ENCODE data around the gene CTNNA3. TPM values are rescaled to one million over a fixed set of nuclear protein-coding genes. Genes with fewer than 3 reads are reported as not detected.

Gene CTNNA3
- total RNA-seq, 1 donor from 2014 or later, result not detected

DNA sequence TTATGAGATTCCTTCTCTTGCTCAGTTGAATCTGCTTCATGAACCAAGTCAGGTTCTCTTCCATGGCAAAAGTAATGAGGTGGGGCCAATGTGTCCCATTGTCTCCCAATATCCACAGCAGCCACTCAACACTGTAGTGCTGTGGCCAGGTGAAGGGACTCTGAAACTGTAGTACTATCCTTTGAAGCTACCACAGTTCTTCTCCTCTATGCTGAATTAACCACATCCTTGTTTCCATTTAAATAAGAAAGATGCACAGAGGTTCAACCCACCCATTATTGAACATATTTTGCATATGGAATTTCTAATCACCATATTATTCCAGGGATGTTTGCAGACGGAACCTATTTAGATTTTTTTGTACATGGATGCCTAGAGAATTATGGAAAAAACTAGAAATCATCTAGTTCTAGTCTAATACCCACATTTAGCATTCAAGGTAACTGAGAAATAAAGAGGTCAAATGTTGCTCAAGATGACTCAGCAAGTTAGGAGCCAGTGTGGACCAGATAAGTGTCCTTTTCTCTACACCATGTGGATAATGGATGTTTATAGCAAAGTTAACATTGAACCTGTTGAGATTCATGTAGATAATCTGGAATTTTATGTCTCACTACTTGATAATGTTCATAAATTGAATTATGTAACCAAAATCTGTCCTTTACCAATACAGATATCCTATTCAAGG lies 705.7 kb downstream of the CTNNA3 start:
- ATAC-seq (ENCODE audit: low read depth) (no peak), DNase-seq (no peak)
- TF ChIP-seq, protein P1, sequence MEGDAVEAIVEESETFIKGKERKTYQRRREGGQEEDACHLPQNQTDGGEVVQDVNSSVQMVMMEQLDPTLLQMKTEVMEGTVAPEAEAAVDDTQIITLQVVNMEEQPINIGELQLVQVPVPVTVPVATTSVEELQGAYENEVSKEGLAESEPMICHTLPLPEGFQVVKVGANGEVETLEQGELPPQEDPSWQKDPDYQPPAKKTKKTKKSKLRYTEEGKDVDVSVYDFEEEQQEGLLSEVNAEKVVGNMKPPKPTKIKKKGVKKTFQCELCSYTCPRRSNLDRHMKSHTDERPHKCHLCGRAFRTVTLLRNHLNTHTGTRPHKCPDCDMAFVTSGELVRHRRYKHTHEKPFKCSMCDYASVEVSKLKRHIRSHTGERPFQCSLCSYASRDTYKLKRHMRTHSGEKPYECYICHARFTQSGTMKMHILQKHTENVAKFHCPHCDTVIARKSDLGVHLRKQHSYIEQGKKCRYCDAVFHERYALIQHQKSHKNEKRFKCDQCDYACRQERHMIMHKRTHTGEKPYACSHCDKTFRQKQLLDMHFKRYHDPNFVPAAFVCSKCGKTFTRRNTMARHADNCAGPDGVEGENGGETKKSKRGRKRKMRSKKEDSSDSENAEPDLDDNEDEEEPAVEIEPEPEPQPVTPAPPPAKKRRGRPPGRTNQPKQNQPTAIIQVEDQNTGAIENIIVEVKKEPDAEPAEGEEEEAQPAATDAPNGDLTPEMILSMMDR (IDR thresholded peaks at IDR 0.05), result no peak
- H3K27ac Mint-ChIP-seq, result no peak overlapping the region
- ChIA-PET POLR2A (no interaction called here), CTCF (no interaction called here)
- intact Hi-C loops (cut with micrococcal nuclease), result no loop called here
- H3K36me3 Mint-ChIP-seq (ENCODE audit: low read depth), result no peaks in the 10 kb centered on the region
- H3K4me1 Mint-ChIP-seq, result no peaks in the 10 kb centered on the region
- no peaks in the 10 kb centered on the region for H3K27me3 Mint-ChIP-seq
- no peak overlapping the region for H3K4me3 Mint-ChIP-seq
- H3K9me3 Mint-ChIP-seq, result no peaks in the 10 kb centered on the region

DNA sequence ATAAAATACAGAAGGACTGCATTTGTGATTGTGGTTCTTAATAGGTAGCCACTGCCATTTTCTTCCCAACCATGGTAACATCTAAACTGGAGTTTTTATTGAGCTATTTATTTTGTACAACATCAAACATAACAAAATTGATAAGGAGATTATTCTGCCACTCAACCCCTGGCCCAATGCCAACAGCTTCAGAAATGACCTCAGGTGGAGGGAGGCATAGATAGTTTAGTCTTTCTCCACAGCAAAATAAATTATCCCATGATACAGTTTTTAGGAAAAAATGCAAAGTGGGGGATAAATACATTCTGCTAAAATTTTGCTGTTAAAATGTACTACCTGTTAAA lies 712.5 kb downstream of the CTNNA3 start:
- DNase-seq, result no peak
- ChIA-PET POLR2A (no interaction called here), CTCF (no interaction called here)
- H3K36me3 Mint-ChIP-seq (ENCODE audit: low read depth), result no peaks in the 10 kb centered on the region
- H3K27me3 Mint-ChIP-seq, result no peaks in the 10 kb centered on the region
- intact Hi-C loops (cut with micrococcal nuclease), result no loop called here
- TF ChIP-seq, protein P1 (IDR thresholded peaks at IDR 0.05), result no peak
- no peaks in the 10 kb centered on the region for H3K9me3 Mint-ChIP-seq
- no peak for ATAC-seq (ENCODE audit: low read depth)
- H3K4me3 Mint-ChIP-seq, result no peak overlapping the region
- H3K4me1 Mint-ChIP-seq, result peaks cover 3% of the 10 kb centered on the region
- H3K27ac Mint-ChIP-seq, result no peak overlapping the region

DNA sequence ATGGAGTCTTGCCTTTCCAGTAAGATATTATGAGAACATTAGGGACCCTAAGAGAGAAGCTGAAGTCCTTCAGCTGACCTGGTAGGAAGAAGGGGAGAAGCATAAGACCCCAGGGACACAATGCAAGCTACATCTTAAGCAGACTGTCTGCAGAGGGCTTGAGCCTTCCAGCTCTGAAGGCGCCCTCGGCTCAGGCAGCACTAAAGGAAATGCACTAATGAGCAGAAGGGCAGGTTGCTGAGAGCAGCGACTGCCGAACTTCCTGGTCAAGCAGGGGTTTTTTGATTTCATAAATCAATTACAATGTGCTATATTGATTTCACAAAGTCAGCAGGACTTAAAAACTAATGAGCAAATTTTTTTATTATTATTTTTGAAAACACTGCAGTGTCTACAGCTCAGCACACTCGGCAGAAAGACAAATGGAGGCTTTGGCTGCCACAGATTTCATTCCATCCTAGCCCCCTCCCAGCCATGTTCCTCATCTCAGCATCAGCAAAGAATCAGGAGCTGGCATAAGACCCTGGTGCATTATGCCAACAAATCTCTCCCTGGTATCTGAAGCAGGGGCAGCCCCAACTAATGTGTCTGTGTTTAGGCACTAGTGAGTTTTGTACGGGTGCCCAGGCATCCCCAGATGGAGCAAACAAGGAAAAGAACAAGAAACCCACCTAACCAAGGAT lies 713.1 kb downstream of the CTNNA3 start:
- H3K36me3 Mint-ChIP-seq (ENCODE audit: low read depth), result no peaks in the 10 kb centered on the region
- ChIA-PET CTCF (no interaction called here), POLR2A (no interaction called here)
- DNase-seq (no peak), ATAC-seq (ENCODE audit: low read depth) (no peak)
- no peaks in the 10 kb centered on the region for H3K9me3 Mint-ChIP-seq
- intact Hi-C loops (cut with micrococcal nuclease), result no loop called here
- H3K27ac Mint-ChIP-seq, result no peak overlapping the region
- peaks cover 3% of the 10 kb centered on the region for H3K4me1 Mint-ChIP-seq
- TF ChIP-seq, protein P1 (IDR thresholded peaks at IDR 0.05), result no peak
- no peaks in the 10 kb centered on the region for H3K27me3 Mint-ChIP-seq
- no peak overlapping the region for H3K4me3 Mint-ChIP-seq

DNA sequence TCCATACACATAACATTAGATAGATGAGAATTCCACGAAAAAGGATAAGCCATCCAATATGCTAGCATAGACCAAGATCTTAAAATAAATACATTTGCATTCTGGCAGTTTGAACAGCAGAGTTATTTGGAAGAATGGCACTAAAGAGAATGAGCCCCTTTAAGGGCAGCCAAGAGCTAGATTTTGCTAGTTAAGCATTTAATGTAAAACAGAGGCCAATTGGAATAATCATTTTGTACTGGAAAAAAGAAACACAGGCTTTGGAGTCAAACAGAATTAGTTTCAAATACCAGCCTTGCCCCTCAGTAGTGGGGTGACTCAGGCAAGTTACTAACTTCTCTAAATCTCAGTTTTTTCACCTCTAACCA lies 714.0 kb downstream of the CTNNA3 start:
- ChIA-PET POLR2A (no interaction called here), CTCF (no interaction called here)
- Mint-ChIP-seq H3K4me3 (no peak overlapping the region), H3K27ac (no peak overlapping the region), H3K4me1 (peaks cover 3% of the 10 kb centered on the region), H3K27me3 (no peaks in the 10 kb centered on the region), H3K36me3 (ENCODE audit: low read depth) (no peaks in the 10 kb centered on the region), H3K9me3 (no peaks in the 10 kb centered on the region)
- TF ChIP-seq, protein P1 (IDR thresholded peaks at IDR 0.05), result no peak
- DNase-seq, result no peak
- intact Hi-C loops (cut with micrococcal nuclease), result no loop called here
- ATAC-seq (ENCODE audit: low read depth), result no peak

DNA sequence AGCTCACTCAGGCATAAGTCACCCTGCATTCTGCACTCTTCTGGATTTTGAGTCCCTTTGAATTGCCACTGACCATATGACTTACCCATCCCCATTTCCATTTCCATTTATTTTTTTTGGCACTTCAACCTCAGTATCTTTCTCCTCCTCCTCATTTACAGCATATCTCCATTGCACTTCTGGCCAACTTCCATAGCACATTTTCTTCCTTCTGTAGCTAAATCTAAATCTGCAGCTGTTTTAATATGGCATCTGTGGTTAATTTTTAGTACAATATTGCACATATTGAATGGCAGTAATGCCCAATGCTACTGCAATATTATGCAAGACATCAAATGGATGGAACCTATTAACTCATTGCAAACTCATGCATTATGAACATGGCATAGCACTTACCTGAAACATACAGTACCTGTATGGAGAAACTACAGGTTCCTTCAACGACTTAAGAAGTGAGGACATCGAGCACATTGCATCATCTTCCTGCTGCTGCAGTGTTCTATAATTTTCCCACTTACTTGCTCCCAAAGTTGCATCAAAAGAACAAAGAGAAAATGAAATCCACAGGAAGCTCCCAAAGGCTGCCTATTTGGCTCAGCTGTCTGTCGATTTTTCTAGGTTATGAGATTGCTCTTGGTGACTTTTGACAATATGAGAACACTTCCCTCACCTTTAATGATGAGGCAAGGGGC lies 714.5 kb downstream of the CTNNA3 start:
- Mint-ChIP-seq H3K4me3 (no peak overlapping the region), H3K4me1 (peaks cover 3% of the 10 kb centered on the region), H3K27me3 (no peaks in the 10 kb centered on the region), H3K27ac (no peak overlapping the region), H3K9me3 (no peaks in the 10 kb centered on the region), H3K36me3 (ENCODE audit: low read depth) (no peaks in the 10 kb centered on the region)
- ATAC-seq (ENCODE audit: low read depth) (no peak), DNase-seq (no peak)
- CTCF ChIA-PET, result no interaction called here
- TF ChIP-seq, protein P1 (IDR thresholded peaks at IDR 0.05), result no peak
- intact Hi-C loops (cut with micrococcal nuclease), result no loop called here
- POLR2A ChIA-PET, result no interaction called here

Measured in activated B cell treated with CpG ODN at 0.5 μM for 24 hours (primary cell).